Hindlimb muscle (tissue), 1 donor: ENCODE results near the gene SERPINI2. TPM values are rescaled to one million over a fixed set of nuclear protein-coding genes. Genes with fewer than 3 reads are reported as not detected.
A peak's percentile ranks its signal among the peaks of the same experiment; 100 is the strongest.
"Not testable (repeated sequence)": the region's sequence is repeated elsewhere in the genome, so short reads cannot be mapped to it uniquely, and the experiment has no call there.

ENCODE experiments used
- DNase-seq: peaks from one replicate; pipeline ENCODE4 v3.0.0-alpha.2; 2013
- polyA plus RNA-seq: library from polyadenylated mRNA; unstranded; fragments of 120-200 nt; gene quantifications from one replicate; pipeline ENCODE4 v1.2.1, GENCODE V29; 2013; ENCODE audit not compliant: insufficient read length

SERPINI2 gene
- polyA plus RNA-seq, 1 donor, result 0.36 TPM

- DNase-seq, result no peak
These were observed 23.6 kb downstream of the SERPINI2 start for GRCh38 chr3:167450195-167450594.

- DNase-seq, result no peak
These were observed 28.4 kb downstream of the SERPINI2 start for GRCh38 chr3:167445491-167445890.

GRCh38 chr3:167441256-167441655 lies 32.6 kb downstream of the SERPINI2 start:
- DNase-seq, result no peak

- DNase-seq, result no peak
These were observed 36.3 kb downstream of the SERPINI2 start for GRCh38 chr3:167437428-167438139.

- not testable (repeated sequence) for DNase-seq
These were observed 46.9 kb downstream of the SERPINI2 start for GRCh38 chr3:167426962-167427361.

GRCh38 chr3:167422396-167422795 lies 51.4 kb downstream of the SERPINI2 start:
- DNase-seq, result not testable (repeated sequence)

- DNase-seq, result peak; percentile 13
These were observed 64.2 kb downstream of the SERPINI2 start for GRCh38 chr3:167409611-167410010.

GRCh38 chr3:167406876-167407492 lies 66.9 kb downstream of the SERPINI2 start:
- DNase-seq, result peak; percentile 54

- no peak for DNase-seq
These were observed 76.0 kb downstream of the SERPINI2 start for GRCh38 chr3:167397826-167398225.

GRCh38 chr3:167396075-167396474 lies 77.8 kb downstream of the SERPINI2 start:
- no peak for DNase-seq

GRCh38 chr3:167394003-167394402 lies 79.8 kb downstream of the SERPINI2 start:
- no peak for DNase-seq

Other genes starting within 250 kb of the SERPINI2 start
- gene ZBBX, start 93.7 kb downstream of the SERPINI2 start, polyA plus RNA-seq, result not detected
- not detected for gene WDR49, start 179.9 kb upstream of the SERPINI2 start, polyA plus RNA-seq